GM12873 (cell line): ENCODE measurements around the gene ZNRF2.
A peak's percentile ranks its signal among the peaks of the same experiment; 100 is the strongest.

Source experiments
- TF ChIP-seq, protein P1 (sequence below): IDR thresholded peaks from 2 replicates; pipeline ENCODE4 v1.5.1; 2012; ENCODE audit warnings: low read depth, mild to moderate bottlenecking, moderate library complexity, low read length, control low read depth; ENCODE audit not compliant: insufficient read depth; ENCODE audit errors: missing control alignments

ZNRF2 gene

GRCh38 chr7:30276203-30276900, 8.0 kb upstream of the ZNRF2 start:
- TF ChIP-seq, protein P1, sequence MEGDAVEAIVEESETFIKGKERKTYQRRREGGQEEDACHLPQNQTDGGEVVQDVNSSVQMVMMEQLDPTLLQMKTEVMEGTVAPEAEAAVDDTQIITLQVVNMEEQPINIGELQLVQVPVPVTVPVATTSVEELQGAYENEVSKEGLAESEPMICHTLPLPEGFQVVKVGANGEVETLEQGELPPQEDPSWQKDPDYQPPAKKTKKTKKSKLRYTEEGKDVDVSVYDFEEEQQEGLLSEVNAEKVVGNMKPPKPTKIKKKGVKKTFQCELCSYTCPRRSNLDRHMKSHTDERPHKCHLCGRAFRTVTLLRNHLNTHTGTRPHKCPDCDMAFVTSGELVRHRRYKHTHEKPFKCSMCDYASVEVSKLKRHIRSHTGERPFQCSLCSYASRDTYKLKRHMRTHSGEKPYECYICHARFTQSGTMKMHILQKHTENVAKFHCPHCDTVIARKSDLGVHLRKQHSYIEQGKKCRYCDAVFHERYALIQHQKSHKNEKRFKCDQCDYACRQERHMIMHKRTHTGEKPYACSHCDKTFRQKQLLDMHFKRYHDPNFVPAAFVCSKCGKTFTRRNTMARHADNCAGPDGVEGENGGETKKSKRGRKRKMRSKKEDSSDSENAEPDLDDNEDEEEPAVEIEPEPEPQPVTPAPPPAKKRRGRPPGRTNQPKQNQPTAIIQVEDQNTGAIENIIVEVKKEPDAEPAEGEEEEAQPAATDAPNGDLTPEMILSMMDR = peak; percentile 84

DNA sequence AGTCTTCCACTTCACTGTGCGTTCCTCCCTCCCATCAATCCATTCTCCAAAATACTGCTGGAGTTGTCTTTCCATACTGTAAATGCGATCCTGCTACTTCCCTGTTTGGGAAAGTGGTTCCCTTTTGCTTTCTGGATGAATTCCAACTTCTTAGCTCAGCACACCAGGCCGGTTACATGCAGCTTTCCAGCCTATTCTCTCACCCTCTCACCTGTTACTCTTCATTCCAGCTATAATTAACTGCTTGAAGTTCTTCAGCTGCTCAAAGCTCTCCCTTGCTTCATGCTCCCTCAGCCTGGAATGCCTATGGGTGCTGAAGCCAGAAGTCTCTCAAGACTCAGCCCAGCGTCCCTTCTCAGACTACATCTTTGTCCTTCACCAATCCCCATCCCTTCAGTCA, 6.0 kb upstream of the ZNRF2 start:
- TF ChIP-seq, protein P1 = no peak

DNA sequence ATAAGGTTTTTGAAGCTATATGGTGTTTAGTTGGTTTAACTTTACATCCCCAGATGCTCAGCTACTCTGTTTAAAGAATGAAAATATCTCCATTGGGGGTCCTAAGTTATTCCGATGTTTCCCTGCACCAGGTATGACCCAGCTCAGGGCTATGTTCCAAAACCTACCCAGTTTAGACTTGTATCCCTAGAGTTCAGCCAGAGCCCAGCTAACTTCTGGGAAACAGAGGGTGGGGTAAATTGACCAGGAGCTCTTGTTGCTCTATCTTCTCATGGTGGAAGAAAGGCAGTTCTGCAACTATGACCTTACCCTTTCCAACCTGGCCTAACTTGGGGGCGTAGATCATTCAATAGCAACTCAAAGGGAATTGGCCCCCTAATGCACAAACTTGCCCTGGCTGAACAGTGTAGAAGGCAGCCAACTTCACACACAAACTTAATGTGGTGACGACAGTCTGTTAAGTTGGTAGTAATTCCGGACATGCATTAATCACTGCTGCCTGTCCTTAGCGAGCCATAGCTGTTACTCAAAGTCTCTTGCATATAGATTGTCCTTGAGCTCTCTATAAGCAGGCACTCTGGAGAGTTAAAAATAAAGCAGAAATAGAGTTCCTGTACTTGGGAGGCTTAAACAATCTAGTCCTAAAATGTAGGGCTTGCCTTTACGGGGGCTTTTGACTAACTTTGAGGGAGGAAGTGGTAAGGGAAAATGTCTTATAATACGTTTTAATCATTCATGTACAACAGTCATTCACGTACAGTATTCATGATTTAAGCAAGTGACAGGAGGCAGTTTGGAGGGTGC, 5.3 kb upstream of the ZNRF2 start:
- TF ChIP-seq, protein P1 = no peak

GRCh38 chr7:30279653-30279904, 4.8 kb upstream of the ZNRF2 start:
- TF ChIP-seq, protein P1 = no peak

- TF ChIP-seq, protein P1 = no peak
These were observed 3.8 kb upstream of the ZNRF2 start for GRCh38 chr7:30280631-30281030.

GRCh38 chr7:30281263-30281662, 3.1 kb upstream of the ZNRF2 start:
- TF ChIP-seq, protein P1 = no peak

DNA sequence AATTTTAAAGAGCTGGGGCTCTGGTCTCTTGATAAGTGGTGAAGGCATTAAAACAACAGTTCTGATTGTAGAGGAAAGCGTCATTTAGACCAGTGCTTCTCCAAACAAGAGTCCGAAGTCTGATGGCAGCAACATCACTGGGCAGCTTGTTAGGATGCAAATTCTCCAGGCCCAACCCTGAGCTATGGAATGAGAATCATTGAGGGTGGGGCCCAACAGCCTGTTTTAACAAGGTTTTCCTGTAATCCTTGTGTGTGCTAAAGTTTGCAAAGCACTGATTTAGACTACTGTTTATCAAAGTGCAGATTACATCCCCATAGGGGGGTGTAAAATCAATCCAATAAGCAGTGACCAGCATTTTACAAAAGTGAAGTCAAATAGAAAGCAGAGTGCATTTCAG, 2.6 kb upstream of the ZNRF2 start:
- TF ChIP-seq, protein P1 = no peak
